Ramos (cell line): ENCODE measurements around the gene CDC7.

Source experiments
- in situ Hi-C: fragments of 300-500 bp; cut with MboI; formaldehyde crosslinking; loops from one replicate; pipeline ENCODE4 v1.14.3; 2022; ENCODE audit warnings: low sequenced_read_pairs; ENCODE audit not compliant: unreplicated experiment

CDC7 gene

DNA sequence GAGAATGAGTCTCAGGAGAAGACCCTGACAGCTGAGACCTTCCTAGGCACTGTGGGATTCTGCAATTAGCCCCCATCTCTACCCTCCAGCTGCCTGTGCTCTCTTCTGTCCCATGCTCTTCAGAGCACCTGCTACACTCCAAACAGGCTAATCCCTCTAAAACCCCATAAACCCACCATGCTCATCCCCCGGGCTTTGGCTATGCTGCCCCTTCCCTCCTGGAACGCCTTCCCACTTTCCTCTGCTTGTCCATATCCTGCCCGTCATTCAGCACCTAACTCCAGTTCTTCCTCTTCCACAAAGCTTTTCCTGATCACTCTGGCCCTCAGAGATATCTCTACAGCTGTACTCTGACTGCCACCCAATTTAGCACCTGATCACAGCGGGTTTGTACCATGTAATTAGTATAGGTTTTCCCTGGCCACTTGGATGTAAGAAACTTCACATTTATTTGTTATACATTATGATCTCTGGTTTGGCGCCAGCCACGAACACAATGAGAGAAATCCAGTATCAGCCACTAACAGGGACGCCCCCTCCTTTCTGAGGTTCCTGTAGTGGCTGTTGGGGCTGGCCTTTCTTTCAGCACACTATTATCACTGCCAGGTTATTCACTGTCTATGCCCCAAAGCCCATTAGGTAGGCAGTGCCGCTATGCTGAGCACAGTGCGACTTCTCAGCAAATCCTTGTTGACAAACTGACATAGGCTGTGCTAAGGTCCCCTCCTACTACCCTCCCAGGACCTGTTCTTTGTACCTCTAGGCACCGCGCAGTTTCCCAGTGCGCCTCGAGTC, 45.1 kb downstream of the CDC7 start:
- in situ Hi-C loops = no loop called here

- in situ Hi-C loops = no loop called here
Measured at GRCh38 chr1:91546301-91546581, 45.6 kb downstream of the CDC7 start.

DNA sequence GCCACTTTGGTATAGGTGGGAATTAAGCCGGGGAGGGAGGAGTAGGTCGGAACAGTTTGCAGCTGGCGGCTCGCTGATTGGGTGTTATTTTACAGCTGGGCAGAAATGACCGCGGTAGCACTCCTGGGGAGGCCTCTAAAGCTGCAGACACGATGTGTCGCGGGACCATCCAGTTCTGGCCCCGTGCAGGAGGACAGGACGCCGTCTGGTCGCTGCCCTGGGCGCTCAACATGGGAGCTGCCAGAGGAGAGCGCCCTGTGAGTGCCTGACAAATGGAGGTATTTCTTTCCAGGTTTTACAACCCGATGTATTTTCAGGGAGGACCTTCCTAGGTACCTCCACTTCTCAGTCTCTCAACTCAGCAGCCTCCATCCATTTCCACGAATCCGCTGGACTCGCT, 46.2 kb downstream of the CDC7 start:
- in situ Hi-C loops = no loop called here

- in situ Hi-C loops = no loop called here
Measured at GRCh38 chr1:91548376-91549040, 47.9 kb downstream of the CDC7 start.

GRCh38 chr1:91549041-91549735, 48.5 kb downstream of the CDC7 start:
- in situ Hi-C loops = no loop called here

DNA sequence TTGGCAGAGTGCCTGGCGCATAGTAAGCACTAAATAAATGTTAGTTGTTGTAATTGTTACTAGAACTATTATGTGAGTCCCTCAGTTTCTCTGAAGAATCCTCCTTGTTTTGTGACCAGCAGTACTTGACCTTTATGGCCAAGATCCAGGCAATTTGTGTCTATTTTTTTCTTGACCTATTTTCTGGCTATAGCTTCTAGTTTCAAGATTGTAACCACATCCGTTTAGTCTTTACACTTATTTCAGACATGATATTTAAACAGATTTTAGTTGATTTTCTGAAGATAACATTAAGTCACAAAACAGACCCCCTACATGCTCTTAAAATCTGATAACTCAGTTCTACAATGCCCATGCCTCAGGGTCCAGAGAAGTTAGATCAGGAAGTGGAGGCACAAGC, 50.3 kb downstream of the CDC7 start:
- in situ Hi-C loops = no loop called here

DNA sequence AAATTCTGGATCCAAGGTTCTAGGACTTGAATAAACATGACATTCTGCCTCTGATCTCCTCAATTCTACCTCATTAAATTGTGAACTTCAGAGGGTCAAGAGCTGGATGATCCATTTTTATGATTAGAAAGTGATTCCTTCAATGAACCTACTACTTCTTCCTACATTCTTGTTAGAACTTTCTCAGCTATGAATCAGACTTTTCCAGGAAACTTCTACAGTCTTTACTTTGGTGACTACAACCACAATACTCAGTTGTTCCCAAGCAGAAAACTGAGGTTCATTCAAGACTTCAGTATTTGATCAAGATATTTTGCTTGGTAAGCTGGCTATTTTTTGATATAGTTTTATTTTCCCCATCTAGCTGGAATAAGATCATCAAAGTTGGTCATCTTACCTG, 51.4 kb downstream of the CDC7 start:
- in situ Hi-C loops = no loop called here

- in situ Hi-C loops = no loop called here
Measured at GRCh38 chr1:91552596-91552995, 51.9 kb downstream of the CDC7 start.

GRCh38 chr1:91553177-91553591, 52.5 kb downstream of the CDC7 start:
- in situ Hi-C loops = no loop called here

DNA sequence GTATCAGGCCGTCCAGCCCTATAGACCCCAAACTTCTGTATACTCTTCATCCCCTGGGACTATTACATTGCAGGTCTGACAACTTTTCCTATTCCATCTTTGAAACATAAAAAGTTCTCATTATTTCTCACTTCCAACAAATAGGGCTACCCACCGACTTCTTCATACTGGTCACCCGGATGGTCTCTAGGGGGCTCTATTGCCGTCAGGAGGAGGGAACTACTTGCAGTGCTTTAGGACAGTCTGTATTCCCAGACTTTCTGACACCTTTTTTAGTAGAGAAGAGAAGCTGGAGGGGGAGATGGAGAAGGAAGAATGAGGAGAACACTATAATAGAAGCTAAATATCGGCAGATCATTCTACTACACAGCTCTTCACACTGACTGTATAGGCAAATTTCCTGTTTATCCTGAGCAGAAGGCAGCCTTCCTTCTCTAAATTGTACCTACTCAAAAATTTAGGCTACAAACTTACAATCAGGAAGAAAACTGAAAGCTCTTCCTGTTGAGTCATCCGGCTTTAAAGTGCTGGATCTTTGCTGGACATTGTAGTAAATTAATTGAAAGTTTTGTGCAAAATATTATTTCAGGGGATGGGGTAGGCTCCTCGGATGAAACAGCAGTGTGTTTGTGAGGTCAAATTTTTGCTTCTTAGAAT, 54.6 kb downstream of the CDC7 start:
- in situ Hi-C loops = no loop called here

DNA sequence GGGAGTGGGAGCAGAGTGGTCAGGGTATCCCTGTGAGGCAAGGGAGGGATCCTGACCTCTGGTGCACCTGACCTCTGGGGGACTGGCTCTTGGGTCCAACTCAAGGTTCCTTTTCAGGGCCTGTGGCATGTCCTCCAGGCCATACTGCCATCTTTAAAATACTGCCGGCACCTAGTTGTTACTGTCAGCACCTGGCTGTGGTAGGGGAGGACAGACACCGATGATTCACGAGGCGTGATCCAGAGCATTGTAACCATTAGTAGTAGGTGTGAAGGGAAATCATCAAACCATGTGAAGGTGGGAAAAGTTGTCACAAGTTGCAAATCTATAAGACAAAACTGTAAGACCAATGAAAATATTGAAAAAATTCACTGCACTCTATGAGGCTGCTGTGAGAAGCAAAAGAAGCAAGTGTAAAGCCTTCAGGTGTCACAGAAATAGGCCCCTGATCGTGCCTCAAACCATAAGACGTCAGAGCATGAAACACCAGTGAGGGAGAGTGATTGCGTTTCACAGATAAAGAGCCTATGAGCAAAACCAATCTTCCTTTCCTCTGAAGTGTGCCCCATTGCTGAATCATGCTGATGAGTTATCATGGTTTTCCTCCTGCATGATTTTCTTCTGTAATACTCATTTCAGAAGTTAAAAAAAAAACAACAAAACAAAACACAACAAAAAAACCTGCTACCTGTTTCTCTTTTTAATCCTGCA, 55.3 kb downstream of the CDC7 start:
- in situ Hi-C loops = no loop called here

- in situ Hi-C loops = no loop called here
Measured at GRCh38 chr1:91556556-91556955, 55.9 kb downstream of the CDC7 start.

- in situ Hi-C loops = no loop called here
Measured at GRCh38 chr1:91557039-91557690, 56.5 kb downstream of the CDC7 start.

GRCh38 chr1:91557826-91558225, 57.2 kb downstream of the CDC7 start:
- in situ Hi-C loops = no loop called here

DNA sequence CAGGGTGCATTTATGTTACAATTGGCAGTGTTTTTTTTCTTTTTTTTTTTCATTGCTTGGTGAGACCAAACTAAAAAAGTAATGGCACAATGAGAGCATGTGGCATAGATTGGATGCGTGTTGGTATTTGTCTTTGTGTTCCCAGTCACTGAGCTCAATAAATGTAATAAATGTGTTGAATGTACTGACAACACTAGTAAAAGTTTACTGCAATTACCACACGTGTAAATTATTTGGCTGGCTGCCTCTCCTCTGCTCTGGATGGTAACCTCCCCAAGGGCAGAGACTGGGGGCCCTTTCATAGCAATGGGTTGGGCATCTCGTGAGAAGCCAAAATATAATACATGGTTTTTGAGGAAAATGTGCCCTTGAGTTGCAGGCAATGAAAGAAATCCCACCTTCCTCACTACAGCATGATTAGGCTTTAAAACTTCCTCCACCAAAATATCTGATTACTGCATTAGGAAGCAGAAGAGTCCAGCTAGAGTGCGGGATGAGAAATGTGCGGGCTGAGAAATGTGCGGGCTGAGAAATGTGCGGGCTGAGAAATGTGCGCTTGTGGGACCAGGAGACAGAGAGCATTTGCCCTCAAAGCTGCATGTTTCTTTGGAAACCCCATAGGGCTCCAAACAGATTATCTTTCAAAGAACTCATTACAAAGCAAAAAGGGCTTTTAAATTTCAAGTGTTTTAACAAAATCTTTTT, 58.5 kb downstream of the CDC7 start:
- in situ Hi-C loops = no loop called here

- in situ Hi-C loops = no loop called here
Measured at GRCh38 chr1:91559838-91560565, 59.4 kb downstream of the CDC7 start.

- in situ Hi-C loops = no loop called here
Measured at GRCh38 chr1:91564888-91565701, 64.4 kb downstream of the CDC7 start.

- in situ Hi-C loops = no loop called here
Measured at GRCh38 chr1:91567583-91567982, 66.9 kb downstream of the CDC7 start.
